ENCODE results near the gene NATD1. TPM values are rescaled to one million over a fixed set of nuclear protein-coding genes. Genes with fewer than 3 reads are reported as not detected.
A peak's percentile ranks its signal among the peaks of the same experiment; 100 is the strongest.

NATD1 gene
- total RNA-seq, 1 experiment from 2014 or later = 7.3 TPM

DNA sequence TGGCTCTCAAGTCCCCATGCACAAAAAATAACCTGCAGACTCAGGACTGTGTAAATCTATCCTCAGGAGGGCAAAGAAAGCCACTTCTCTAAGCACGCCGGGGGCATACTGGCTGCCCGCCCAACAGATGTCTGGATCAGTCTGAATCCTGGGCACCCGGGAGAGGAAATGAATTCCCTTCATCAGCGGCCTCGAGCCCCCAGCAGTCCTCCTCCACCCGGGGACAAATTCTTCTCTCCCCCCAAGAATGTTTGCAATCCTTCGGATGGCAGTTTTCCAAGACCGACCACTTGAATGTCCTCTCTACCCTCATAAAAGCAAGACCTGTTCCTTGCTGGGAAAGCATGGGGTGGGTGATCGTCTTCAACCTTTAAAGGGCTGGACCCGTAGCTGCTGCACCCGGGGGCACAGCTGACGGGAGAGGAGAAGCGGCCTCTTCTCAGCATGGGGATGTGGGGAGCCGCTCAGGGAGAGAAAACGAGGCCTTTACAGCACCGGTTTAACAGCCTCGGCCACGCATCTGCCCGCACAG lies 21.9 kb upstream of the NATD1 start:
- Histone ChIP-seq H2BK20ac (ENCODE audit: low read depth, low read length, poor library complexity, severe bottlenecking) (no peak overlapping the region), H3K4me1 (ENCODE audit: insufficient read depth, low read length) (peaks cover 3% of the 10 kb centered on the region; the same call in 1 of the 2 replicates), H3K18ac (ENCODE audit: insufficient read length, low read depth, low read length) (no peak overlapping the region), H3T11ph (ENCODE audit: low read length) (no peak overlapping the region), H2BK120ac (ENCODE audit: low read depth, low read length, poor library complexity, severe bottlenecking) (no peak overlapping the region), H4K5ac (ENCODE audit: insufficient read length, low read depth, low read length) (no peak overlapping the region), H2BK5ac (ENCODE audit: insufficient read length, low read length) (no peak overlapping the region), H3K4ac (ENCODE audit: low read depth, low read length) (no peak overlapping the region), H3K27me3 (ENCODE audit: insufficient read depth, low read length) (peaks cover 4% of the 10 kb centered on the region; the same call in 1 of the 2 replicates), H3K9me3 (ENCODE audit: control insufficient read depth, low read depth, low read length) (no peaks in the 10 kb centered on the region), H3K56ac (ENCODE audit: insufficient read length, low read depth, low read length) (no peak overlapping the region), H2AFZ (ENCODE audit: low read length) (no peak overlapping the region), H3K79me1 (ENCODE audit: insufficient read depth, low read depth, low read length, poor library complexity, severe bottlenecking) (no peaks in the 10 kb centered on the region), H2AK5ac (ENCODE audit: insufficient read length, low read length) (no peak overlapping the region), H3K4me2 (ENCODE audit: insufficient read depth, insufficient read length, low read length) (peak overlapping the region; percentile 66), H3K23ac (ENCODE audit: insufficient read length, low read depth, low read length) (no peak overlapping the region), H2BK12ac (ENCODE audit: insufficient read length, low read depth, low read length) (no peak overlapping the region), H3K27ac (ENCODE audit: insufficient read length, low read depth, low read length) (no peak overlapping the region), H4K20me1 (ENCODE audit: control insufficient read depth, insufficient read depth, insufficient read length) (no peaks in the 10 kb centered on the region), H3K79me2 (ENCODE audit: insufficient read depth, low read length) (no peaks in the 10 kb centered on the region), H2BK15ac (ENCODE audit: low read depth, low read length) (no peak overlapping the region), H4K91ac (ENCODE audit: insufficient read length, low read depth, low read length) (no peak overlapping the region), H3K9ac (ENCODE audit: extremely low read depth, insufficient read length, low read length) (no peak overlapping the region), H3K14ac (ENCODE audit: insufficient read depth, low read length) (no peak overlapping the region), H4K8ac (replicated peaks; ENCODE audit: insufficient read length, low read depth, low read length) (no peak overlapping the region), H3K23me2 (ENCODE audit: insufficient read length, low read depth, low read length, poor library complexity, severe bottlenecking) (peaks cover 14% of the 10 kb centered on the region)
- WGBS (ENCODE audit: extremely low coverage, insufficient read length, low lambda C conversion rate) = no CpG with 5 or more reads among the region's 20 CpGs
- H3K27me3 Mint-ChIP-seq (ENCODE audit: low read depth) = peaks cover 52% of the 10 kb centered on the region
- H3K36me3 Mint-ChIP-seq (ENCODE audit: insufficient read depth in 1 of 3, low read depth in 3 of 3) = no peaks in the 10 kb centered on the region; a peak in 1 of 7 replicates
- H3K27ac Mint-ChIP-seq = no peak overlapping the region
- peaks cover 9 to 10% of the 10 kb centered on the region in 2 experiments for H3K4me1 Mint-ChIP-seq
- H3K4me3 Mint-ChIP-seq = peak overlapping the region; percentile 72 to 79
- H3K9me3 Mint-ChIP-seq = no peaks in the 10 kb centered on the region
- TF ChIP-seq, protein P1, sequence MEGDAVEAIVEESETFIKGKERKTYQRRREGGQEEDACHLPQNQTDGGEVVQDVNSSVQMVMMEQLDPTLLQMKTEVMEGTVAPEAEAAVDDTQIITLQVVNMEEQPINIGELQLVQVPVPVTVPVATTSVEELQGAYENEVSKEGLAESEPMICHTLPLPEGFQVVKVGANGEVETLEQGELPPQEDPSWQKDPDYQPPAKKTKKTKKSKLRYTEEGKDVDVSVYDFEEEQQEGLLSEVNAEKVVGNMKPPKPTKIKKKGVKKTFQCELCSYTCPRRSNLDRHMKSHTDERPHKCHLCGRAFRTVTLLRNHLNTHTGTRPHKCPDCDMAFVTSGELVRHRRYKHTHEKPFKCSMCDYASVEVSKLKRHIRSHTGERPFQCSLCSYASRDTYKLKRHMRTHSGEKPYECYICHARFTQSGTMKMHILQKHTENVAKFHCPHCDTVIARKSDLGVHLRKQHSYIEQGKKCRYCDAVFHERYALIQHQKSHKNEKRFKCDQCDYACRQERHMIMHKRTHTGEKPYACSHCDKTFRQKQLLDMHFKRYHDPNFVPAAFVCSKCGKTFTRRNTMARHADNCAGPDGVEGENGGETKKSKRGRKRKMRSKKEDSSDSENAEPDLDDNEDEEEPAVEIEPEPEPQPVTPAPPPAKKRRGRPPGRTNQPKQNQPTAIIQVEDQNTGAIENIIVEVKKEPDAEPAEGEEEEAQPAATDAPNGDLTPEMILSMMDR (conservative IDR thresholded peaks at IDR 0.05) = no peak
- DNase-seq = no peak
